ELF-1 (cell line): ENCODE data around the gene LSM11.

Experiments used
- DNase-seq: peaks from one replicate; pipeline ENCODE4 v3.0.0-alpha.2; 2016; ENCODE audit warnings: low read depth, low spot score

LSM11 gene

GRCh38 chr5:157772127-157772526, 28.6 kb downstream of the LSM11 start:
- DNase-seq: no peak

DNA sequence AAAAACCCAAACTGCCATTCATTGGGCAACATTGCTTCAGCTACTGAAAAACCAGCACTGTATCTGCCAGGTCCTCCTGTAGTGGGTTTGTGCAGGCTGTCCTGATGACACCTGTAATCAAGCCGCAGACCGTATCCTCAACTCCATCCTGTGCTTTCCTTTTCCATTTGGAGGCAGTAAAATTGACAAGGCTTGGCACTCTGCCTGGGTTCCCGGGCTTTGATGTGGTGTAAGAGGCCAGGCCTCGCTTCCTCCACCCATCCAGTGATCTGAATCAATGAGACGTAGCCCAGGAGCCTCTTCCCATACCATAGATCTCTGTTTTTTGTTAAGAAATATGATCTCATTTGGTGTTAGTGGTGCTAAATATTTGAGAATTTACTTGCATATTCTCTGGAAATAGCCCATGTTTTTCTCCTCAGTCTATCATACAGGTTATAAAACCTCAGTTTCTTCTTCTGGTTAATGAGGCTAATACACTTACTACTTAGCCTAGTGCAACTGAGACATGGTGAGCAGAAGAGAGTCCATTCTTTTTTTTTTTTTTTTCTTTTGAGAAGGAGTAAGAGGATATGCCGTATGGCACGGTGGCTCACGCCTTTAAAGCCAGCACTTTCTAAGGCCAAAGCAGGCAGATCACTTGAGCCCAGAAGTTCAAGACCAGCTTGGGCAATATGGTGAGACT, 34.8 kb downstream of the LSM11 start:
- no peak for DNase-seq

DNA sequence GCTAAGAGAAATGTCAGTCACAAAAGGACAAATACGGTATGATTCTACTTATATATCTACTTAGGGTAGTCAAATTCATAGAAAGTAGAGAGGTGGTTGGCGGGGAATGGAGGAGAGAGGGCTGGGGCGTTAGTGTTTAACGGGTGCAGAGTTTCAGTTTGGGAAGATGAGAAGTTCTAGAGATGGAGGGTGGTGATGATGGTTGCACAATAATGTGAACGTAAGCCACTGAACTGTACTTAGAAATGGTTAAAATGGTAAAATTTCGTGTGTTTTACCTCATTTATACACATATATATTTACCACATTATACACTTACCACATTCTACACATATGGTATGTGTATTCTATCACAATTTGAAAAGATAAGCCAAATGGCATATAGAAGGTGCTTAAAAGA, 35.7 kb downstream of the LSM11 start:
- DNase-seq: no peak

DNA sequence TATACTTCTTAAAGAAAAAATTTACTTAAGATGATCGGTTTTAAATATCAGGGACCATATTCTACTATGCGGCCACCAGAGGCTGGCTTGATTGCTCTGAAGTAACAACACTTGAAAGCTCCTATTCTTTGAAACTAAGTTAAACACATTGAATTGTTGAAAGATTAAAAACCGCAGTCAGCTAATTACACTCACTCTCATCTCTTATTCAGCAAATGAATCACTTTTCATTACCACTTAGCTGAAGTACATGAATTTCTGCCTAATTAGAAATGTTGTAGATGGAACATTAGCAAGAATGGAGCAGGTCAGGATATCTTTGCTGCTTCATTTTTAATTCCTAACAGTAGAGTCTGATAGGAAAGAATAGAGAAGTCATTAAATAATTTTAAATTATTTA, 42.3 kb downstream of the LSM11 start:
- no peak for DNase-seq

DNA sequence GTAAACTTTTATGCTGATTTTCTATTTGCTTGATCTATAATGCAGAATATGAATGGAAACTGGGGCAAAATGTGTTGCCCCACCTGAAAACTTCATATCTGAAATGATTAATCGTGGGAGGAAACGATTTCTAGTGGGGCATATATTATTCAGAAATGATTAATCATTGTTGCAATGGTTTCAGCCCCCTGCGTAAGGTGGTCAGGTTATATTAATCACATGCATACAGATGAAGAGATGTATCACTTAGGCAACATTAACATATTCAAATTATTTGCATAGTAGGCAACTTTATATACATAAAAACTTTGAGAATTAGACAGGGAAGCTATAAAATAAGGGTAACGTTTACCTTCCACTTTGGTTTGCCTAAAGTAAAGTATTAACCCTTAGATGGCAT, 49.8 kb downstream of the LSM11 start:
- no peak for DNase-seq

DNA sequence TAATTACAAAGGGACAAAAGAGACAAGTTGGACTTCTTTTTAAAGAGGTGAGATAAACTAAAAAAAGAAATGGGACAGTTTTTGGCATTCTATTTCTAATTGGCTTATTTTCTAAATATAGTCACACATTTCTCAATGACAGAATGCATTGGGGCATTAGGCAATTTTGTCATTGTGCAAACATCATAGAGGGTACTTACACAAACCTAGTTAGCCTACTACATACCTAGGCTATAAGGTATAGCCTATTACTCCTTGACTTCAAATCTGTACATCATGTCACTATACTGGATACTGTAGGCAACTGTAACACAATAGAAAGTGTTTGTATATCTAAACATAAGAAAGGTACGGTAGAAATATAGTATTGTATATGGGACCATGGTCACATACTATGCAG, 56.1 kb downstream of the LSM11 start:
- no peak for DNase-seq

GRCh38 chr5:157800137-157800536, 56.6 kb downstream of the LSM11 start:
- DNase-seq: no peak

DNA sequence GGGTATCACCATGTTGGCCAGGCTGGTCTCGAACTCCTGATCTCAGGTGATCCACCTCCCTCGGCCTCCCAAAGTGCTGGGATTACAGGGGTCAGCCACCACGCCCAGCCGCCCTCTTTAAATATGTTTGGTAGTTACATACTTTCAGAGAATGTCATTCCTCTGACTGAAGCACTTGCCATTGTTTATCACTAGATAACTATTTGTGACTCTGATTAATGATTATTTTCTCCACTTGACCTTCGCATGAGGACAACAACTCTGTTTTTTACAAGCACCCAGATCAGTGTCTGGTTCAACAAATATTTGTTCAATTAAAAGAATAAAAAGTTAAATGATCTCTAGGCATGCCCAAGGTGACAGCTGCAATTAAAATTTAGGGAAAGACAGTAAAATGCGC, 59.2 kb downstream of the LSM11 start:
- no peak for DNase-seq

- no peak for DNase-seq
These were observed 64.5 kb downstream of the LSM11 start for GRCh38 chr5:157808043-157808442.
